AG10803 (cell line): ENCODE measurements around the gene NUCKS1.

Experiments used
- DNase-seq: peaks from one replicate; pipeline ENCODE4 v3.0.0; 2010; ENCODE audit warnings: low read depth
- H3K4me3 ChIP-seq: 2 replicates; pipeline ENCODE4 v1.5.1; 2011; ENCODE audit warnings: mild to moderate bottlenecking, low read length, control low read depth
- CTCF ChIP-seq: conservative IDR thresholded peaks from 2 replicates; pipeline ENCODE4 v1.5.1; 2011; ENCODE audit warnings: mild to moderate bottlenecking, low read length, control low read depth, inconsistent platforms

The NUCKS1 gene

GRCh38 chr1:205716371-205717132 is 33.4 kb downstream of the NUCKS1 start:
- DNase-seq, result no peak
- H3K4me3 ChIP-seq, result no peak overlapping the region
- TF ChIP-seq CTCF, result no peak

- no peak overlapping the region for H3K4me3 ChIP-seq
- no peak for TF ChIP-seq CTCF
- no peak for DNase-seq
These were observed 34.4 kb downstream of the NUCKS1 start for GRCh38 chr1:205715628-205716027.

GRCh38 chr1:205714906-205715246 is 35.1 kb downstream of the NUCKS1 start:
- no peak for TF ChIP-seq CTCF
- H3K4me3 ChIP-seq, result no peak overlapping the region
- DNase-seq, result no peak

GRCh38 chr1:205714190-205714905 is 35.6 kb downstream of the NUCKS1 start:
- peak; percentile 79 for DNase-seq
- no peak overlapping the region for H3K4me3 ChIP-seq
- TF ChIP-seq CTCF, result no peak

- H3K4me3 ChIP-seq, result no peak overlapping the region
- peak; percentile 96 for TF ChIP-seq CTCF
- DNase-seq, result peak; percentile 77
These were observed 38.6 kb downstream of the NUCKS1 start for GRCh38 chr1:205711105-205712048.

- H3K4me3 ChIP-seq, result no peak overlapping the region
- no peak for DNase-seq
- no peak for TF ChIP-seq CTCF
These were observed 39.5 kb downstream of the NUCKS1 start for GRCh38 chr1:205710201-205711062.
